ENCODE measurements around the gene XRCC3.

The XRCC3 gene

DNA sequence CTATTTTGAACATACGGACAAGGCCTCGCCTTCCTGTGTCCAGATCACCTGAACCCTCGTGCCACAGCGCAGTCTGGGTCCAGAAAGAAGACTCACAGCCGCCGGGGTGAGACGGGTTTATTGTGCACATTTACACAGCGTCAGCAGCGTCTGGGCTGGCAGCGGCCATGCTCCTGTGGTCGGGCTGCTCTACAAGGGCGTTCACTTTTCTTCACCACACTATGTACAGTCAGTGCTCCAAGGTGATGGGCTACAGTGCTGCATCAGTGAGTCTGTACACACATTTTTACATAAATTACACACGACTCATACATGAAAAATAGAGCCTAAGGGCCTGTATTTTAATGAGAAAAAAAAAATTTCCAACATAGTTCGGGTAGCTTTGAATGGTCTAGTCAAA, 18.4 kb upstream of the XRCC3 start:
- no peaks in the 10 kb centered on the region for H3K9me3 ChIP-seq (ENCODE audit: control insufficient read depth in 1 of 2, low read length in 2 of 2)
- peaks cover 38 to 86% of the 10 kb centered on the region in 2 donors for H3K36me3 ChIP-seq (ENCODE audit: control insufficient read depth in 1 of 2, insufficient read depth in 2 of 2, low read length in 2 of 2)
- H3K4me3 ChIP-seq (ENCODE audit: low read depth in 1 of 2, low read length in 2 of 2): no peak overlapping the region
- no peak overlapping the region for H3K27ac ChIP-seq (ENCODE audit: low read depth, low read length)
- H3K27me3 ChIP-seq (ENCODE audit: control insufficient read depth in 1 of 2, insufficient read depth in 2 of 2, low read length in 2 of 2): no peaks in the 10 kb centered on the region
- H3K4me1 ChIP-seq (ENCODE audit: control insufficient read depth in 1 of 2, insufficient read depth in 2 of 2, low read length in 2 of 2): no peaks in the 10 kb centered on the region
- H3K9ac ChIP-seq (ENCODE audit: low read depth in 1 of 2, low read length in 2 of 2): no peak overlapping the region

- Histone ChIP-seq H3K9me3 (ENCODE audit: control insufficient read depth in 1 of 2, low read length in 2 of 2) (no peaks in the 10 kb centered on the region), H3K4me1 (ENCODE audit: control insufficient read depth in 1 of 2, insufficient read depth in 2 of 2, low read length in 2 of 2) (peaks cover under 1 to 4% of the 10 kb centered on the region in 2 donors), H3K27ac (ENCODE audit: low read depth, low read length) (no peak overlapping the region), H3K9ac (ENCODE audit: low read depth in 1 of 2, low read length in 2 of 2) (no peak overlapping the region), H3K27me3 (ENCODE audit: control insufficient read depth in 1 of 2, insufficient read depth in 2 of 2, low read length in 2 of 2) (no peaks in the 10 kb centered on the region), H3K36me3 (ENCODE audit: control insufficient read depth in 1 of 2, insufficient read depth in 2 of 2, low read length in 2 of 2) (peaks cover 33 to 85% of the 10 kb centered on the region in 2 donors), H3K4me3 (ENCODE audit: low read depth in 1 of 2, low read length in 2 of 2) (no peak overlapping the region)
These were observed 17.8 kb upstream of the XRCC3 start for GRCh38 chr14:103732868-103733620.

DNA sequence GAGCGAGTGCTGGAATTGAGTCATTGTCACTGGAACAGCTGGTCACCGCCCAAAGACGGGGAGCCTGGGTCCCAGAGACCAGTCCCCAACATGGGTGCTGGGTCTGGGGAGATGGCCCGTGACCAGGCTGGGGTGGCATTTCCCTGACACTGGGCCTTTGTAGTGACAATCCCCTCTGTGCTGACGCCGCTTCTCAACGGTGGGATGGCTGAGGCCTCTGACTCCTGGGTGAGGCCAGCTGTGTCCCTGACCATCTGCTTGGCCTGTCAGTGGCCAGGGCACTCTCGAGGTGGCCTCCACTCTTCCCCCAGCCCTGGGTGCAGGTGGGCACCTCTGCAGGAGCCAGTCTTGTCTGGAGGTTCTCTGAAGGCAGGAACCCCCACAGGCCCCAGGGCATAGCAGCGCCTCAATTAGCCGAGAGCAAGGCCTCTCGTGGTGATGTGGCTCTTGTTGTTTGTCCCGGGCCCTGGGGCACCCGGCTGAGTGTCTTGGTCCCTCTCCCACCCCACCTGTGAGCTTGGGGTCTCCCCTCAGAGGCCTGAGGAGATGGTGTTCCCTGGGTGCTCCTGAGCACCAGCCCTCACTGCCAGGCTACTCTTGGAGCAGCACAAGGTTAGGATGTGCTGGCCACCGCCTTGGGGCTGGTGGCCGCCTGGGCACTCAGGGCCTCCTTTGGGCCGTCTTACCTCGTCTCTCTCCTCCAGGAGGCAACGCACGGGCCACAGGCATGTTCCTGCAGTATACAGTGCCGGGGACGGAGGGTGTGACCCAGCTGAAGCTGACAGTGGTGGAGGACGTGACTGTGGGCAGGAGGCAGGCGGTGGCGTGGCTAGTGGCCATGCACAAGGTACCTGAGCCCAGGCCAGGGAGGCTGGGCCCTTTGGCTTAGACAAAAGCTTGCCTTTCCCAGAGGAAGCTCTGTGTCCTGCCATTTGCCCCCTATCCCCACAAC, 16.9 kb upstream of the XRCC3 start:
- no peak overlapping the region for H3K27ac ChIP-seq (ENCODE audit: low read depth, low read length)
- no peak overlapping the region for H3K9ac ChIP-seq (ENCODE audit: low read depth in 1 of 2, low read length in 2 of 2)
- peaks cover 27 to 77% of the 10 kb centered on the region in 2 donors for H3K36me3 ChIP-seq (ENCODE audit: control insufficient read depth in 1 of 2, insufficient read depth in 2 of 2, low read length in 2 of 2)
- peaks cover 3 to 11% of the 10 kb centered on the region in 2 donors for H3K4me1 ChIP-seq (ENCODE audit: control insufficient read depth in 1 of 2, insufficient read depth in 2 of 2, low read length in 2 of 2)
- H3K4me3 ChIP-seq (ENCODE audit: low read depth in 1 of 2, low read length in 2 of 2): no peak overlapping the region
- no peaks in the 10 kb centered on the region for H3K27me3 ChIP-seq (ENCODE audit: control insufficient read depth in 1 of 2, insufficient read depth in 2 of 2, low read length in 2 of 2)
- H3K9me3 ChIP-seq (ENCODE audit: control insufficient read depth in 1 of 2, low read length in 2 of 2): no peaks in the 10 kb centered on the region

DNA sequence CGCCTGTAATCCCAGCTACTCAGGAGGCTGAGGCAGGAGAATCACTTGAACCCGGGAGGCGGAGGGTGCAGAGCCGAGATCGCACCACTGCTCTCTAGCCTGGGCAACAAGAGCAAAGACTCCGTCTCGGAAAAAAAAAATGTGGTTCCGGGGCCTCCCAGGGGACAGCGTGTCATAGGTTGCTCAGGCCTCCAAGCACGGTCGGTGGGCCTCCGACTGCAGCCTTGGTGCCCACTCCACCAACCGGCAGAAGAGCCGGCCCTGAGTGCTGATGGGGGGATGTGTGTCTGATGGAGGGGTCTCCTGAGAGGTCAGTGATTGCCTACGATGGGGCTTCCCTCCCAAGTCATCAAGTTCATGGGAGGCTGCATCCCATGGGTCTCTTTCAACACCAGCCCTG, 16.2 kb upstream of the XRCC3 start:
- Histone ChIP-seq H3K9ac (ENCODE audit: low read depth in 1 of 2, low read length in 2 of 2) (no peak overlapping the region), H3K27ac (ENCODE audit: low read depth, low read length) (no peak overlapping the region), H3K27me3 (ENCODE audit: control insufficient read depth in 1 of 2, insufficient read depth in 2 of 2, low read length in 2 of 2) (no peaks in the 10 kb centered on the region), H3K9me3 (ENCODE audit: control insufficient read depth in 1 of 2, low read length in 2 of 2) (no peaks in the 10 kb centered on the region), H3K4me3 (ENCODE audit: low read depth in 1 of 2, low read length in 2 of 2) (no peak overlapping the region), H3K4me1 (ENCODE audit: control insufficient read depth in 1 of 2, insufficient read depth in 2 of 2, low read length in 2 of 2) (peaks cover 3 to 11% of the 10 kb centered on the region in 2 donors), H3K36me3 (ENCODE audit: control insufficient read depth in 1 of 2, insufficient read depth in 2 of 2, low read length in 2 of 2) (peaks cover 27 to 72% of the 10 kb centered on the region in 2 donors)

DNA sequence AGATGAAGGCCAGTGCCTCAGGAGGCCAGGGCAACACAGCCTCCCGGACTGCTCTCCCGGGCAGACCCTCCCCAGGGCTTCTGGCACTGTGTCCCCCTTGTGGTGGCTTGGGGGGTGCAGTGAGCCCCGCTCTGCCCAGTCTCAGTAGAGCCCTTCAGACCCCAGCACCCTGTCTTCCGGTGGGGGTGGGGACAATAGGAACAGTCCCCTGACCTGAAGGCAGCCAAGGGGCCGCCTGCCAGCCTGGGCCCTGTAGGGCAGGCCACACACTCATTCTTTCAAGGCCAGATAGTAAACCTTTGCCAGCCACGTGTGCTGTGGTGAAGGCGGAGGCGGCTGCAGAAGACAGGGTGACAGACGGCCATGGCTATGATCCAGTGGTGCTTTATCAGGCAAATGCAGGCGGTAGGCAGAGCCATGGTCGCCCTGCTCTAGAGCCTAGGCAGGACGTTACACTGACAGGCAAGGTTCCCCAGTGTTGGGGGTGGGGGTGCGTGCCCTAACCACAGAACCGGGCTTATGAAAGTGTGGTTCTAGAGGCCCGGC, 15.3 kb upstream of the XRCC3 start:
- H3K36me3 ChIP-seq (ENCODE audit: control insufficient read depth in 1 of 2, insufficient read depth in 2 of 2, low read length in 2 of 2): peaks cover 27 to 73% of the 10 kb centered on the region in 2 donors
- no peak overlapping the region for H3K9ac ChIP-seq (ENCODE audit: low read depth in 1 of 2, low read length in 2 of 2)
- no peak overlapping the region for H3K4me3 ChIP-seq (ENCODE audit: low read depth in 1 of 2, low read length in 2 of 2)
- H3K4me1 ChIP-seq (ENCODE audit: control insufficient read depth in 1 of 2, insufficient read depth in 2 of 2, low read length in 2 of 2): peaks cover 3 to 11% of the 10 kb centered on the region in 2 donors
- H3K9me3 ChIP-seq (ENCODE audit: control insufficient read depth in 1 of 2, low read length in 2 of 2): no peaks in the 10 kb centered on the region
- H3K27ac ChIP-seq (ENCODE audit: low read depth, low read length): no peak overlapping the region
- no peaks in the 10 kb centered on the region for H3K27me3 ChIP-seq (ENCODE audit: control insufficient read depth in 1 of 2, insufficient read depth in 2 of 2, low read length in 2 of 2)

DNA sequence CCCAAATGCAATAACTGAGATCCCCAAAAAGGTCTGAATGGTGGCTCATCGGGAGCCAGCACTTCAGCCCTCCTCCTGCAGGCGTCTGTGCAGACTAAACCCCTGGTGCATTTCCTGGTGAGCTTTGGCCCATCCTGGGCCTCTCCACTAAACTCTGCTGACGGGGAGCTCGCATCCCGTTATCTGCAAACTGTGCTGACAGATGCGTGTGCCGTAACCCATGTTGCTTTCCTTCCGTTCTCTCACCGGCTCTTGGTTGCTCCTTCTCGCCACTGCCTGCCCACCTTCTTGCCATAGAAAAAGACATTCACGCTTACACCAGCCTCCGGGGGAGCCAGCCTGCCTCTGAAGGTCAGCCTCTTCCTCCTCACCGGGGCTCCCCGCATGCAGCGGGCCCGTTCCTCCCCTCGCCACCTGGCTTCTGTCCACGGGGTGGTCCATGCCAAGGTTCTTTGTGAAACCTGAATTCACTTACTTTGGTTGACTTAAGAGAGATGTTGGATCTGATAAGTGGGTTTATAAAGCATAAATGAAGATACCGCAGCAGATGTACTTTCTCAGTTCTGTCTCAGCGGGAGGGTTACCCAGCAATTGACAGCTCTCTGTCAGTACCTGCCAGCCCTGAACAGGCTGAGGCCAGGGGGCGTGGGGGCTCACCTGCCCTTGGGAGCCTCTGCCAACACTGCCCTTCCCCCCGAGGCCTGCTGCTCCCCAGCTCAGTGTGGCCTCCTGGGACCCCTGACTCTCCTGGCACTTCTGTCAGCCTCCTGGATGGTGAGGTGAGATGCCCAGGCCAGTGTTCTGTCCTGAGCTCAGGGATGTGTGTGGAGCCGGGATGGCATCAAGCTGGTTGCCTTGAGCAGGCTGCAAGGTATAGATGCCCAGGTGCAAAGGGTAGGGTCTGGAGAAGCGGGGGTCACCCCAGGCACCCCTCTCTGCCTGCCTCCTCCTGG, 14.5 kb upstream of the XRCC3 start:
- Histone ChIP-seq H3K4me1 (ENCODE audit: control insufficient read depth in 1 of 2, insufficient read depth in 2 of 2, low read length in 2 of 2) (peaks cover 3 to 11% of the 10 kb centered on the region in 2 donors), H3K9ac (ENCODE audit: low read depth in 1 of 2, low read length in 2 of 2) (no peak overlapping the region), H3K9me3 (ENCODE audit: control insufficient read depth in 1 of 2, low read length in 2 of 2) (no peaks in the 10 kb centered on the region), H3K36me3 (ENCODE audit: control insufficient read depth in 1 of 2, insufficient read depth in 2 of 2, low read length in 2 of 2) (peaks cover 22 to 67% of the 10 kb centered on the region in 2 donors), H3K27me3 (ENCODE audit: control insufficient read depth in 1 of 2, insufficient read depth in 2 of 2, low read length in 2 of 2) (no peaks in the 10 kb centered on the region), H3K27ac (ENCODE audit: low read depth, low read length) (no peak overlapping the region), H3K4me3 (ENCODE audit: low read depth in 1 of 2, low read length in 2 of 2) (no peak overlapping the region)

GRCh38 chr14:103728721-103729120, 13.5 kb upstream of the XRCC3 start:
- Histone ChIP-seq H3K36me3 (ENCODE audit: control insufficient read depth in 1 of 2, insufficient read depth in 2 of 2, low read length in 2 of 2) (peaks cover 20 to 58% of the 10 kb centered on the region in 2 donors), H3K4me3 (ENCODE audit: low read depth in 1 of 2, low read length in 2 of 2) (no peak overlapping the region), H3K9ac (ENCODE audit: low read depth in 1 of 2, low read length in 2 of 2) (no peak overlapping the region), H3K9me3 (ENCODE audit: control insufficient read depth in 1 of 2, low read length in 2 of 2) (no peaks in the 10 kb centered on the region), H3K4me1 (ENCODE audit: control insufficient read depth in 1 of 2, insufficient read depth in 2 of 2, low read length in 2 of 2) (peaks cover 12 to 19% of the 10 kb centered on the region in 2 donors), H3K27me3 (ENCODE audit: control insufficient read depth in 1 of 2, insufficient read depth in 2 of 2, low read length in 2 of 2) (no peaks in the 10 kb centered on the region), H3K27ac (ENCODE audit: low read depth, low read length) (no peak overlapping the region)

DNA sequence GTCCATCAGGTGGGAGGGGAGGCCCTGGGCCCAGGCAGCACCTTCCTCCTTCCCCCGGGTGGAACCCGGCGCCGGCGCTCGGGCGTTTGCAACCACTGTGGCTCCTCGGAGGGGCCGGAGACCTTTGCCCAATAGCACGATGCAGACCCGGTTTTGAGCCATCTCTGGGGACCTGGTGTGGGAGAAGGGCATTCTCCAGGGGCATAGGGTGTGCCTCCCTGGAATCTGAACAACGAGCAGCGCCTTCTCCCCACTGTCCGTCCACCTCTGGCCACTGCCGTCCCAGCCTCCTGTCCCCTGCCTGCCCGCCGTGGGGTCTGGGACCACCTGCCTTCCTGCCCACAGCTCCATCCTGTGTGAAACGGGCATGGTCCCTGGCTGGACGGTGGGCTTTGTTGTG, 12.9 kb upstream of the XRCC3 start:
- Histone ChIP-seq H3K4me1 (ENCODE audit: control insufficient read depth in 1 of 2, insufficient read depth in 2 of 2, low read length in 2 of 2) (peaks cover 18 to 24% of the 10 kb centered on the region in 2 donors), H3K36me3 (ENCODE audit: control insufficient read depth in 1 of 2, insufficient read depth in 2 of 2, low read length in 2 of 2) (peaks cover 14 to 52% of the 10 kb centered on the region in 2 donors), H3K9me3 (ENCODE audit: control insufficient read depth in 1 of 2, low read length in 2 of 2) (no peaks in the 10 kb centered on the region), H3K9ac (ENCODE audit: low read depth in 1 of 2, low read length in 2 of 2) (no peak overlapping the region), H3K27me3 (ENCODE audit: control insufficient read depth in 1 of 2, insufficient read depth in 2 of 2, low read length in 2 of 2) (no peaks in the 10 kb centered on the region), H3K27ac (ENCODE audit: low read depth, low read length) (no peak overlapping the region), H3K4me3 (ENCODE audit: low read depth in 1 of 2, low read length in 2 of 2) (no peak overlapping the region)

- Histone ChIP-seq H3K9me3 (ENCODE audit: control insufficient read depth in 1 of 2, low read length in 2 of 2) (no peaks in the 10 kb centered on the region), H3K27me3 (ENCODE audit: control insufficient read depth in 1 of 2, insufficient read depth in 2 of 2, low read length in 2 of 2) (no peaks in the 10 kb centered on the region), H3K4me3 (ENCODE audit: low read depth in 1 of 2, low read length in 2 of 2) (peak overlapping the region in 1 of 2 donors; percentile 15), H3K27ac (ENCODE audit: low read depth, low read length) (no peak overlapping the region), H3K9ac (ENCODE audit: low read depth in 1 of 2, low read length in 2 of 2) (no peak overlapping the region), H3K4me1 (ENCODE audit: control insufficient read depth in 1 of 2, insufficient read depth in 2 of 2, low read length in 2 of 2) (peaks cover 21 to 27% of the 10 kb centered on the region in 2 donors), H3K36me3 (ENCODE audit: control insufficient read depth in 1 of 2, insufficient read depth in 2 of 2, low read length in 2 of 2) (peaks cover 12 to 46% of the 10 kb centered on the region in 2 donors)
These were observed 12.2 kb upstream of the XRCC3 start for GRCh38 chr14:103727313-103727980.

All from duodenal mucosa (tissue), 2 donors.